Right renal cortex interstitium (tissue), 3 donors: Measurements from ENCODE around the gene CEND1. TPM values are rescaled to one million over a fixed set of nuclear protein-coding genes. Genes with fewer than 3 reads are reported as not detected.
A peak's percentile ranks its signal among the peaks of the same experiment; 100 is the strongest.

Experiments used
- DNase-seq, 3 donors: peaks; one replicate each; pipeline ENCODE4 v3.0.0-alpha.2; 2013; ENCODE audit warnings: low read depth in 3 of 3, low spot score in 2 of 3
- polyA plus RNA-seq, 3 donors: library from polyadenylated mRNA; unstranded; fragments of 120-200 nt; gene quantifications; one replicate each; pipeline ENCODE4 v1.2.1, GENCODE V29; 2013; ENCODE audit not compliant: insufficient read length in 3 of 3

CEND1 gene
- polyA plus RNA-seq, 3 donors = 0.24 to 0.29 (median 0.27) TPM

DNA sequence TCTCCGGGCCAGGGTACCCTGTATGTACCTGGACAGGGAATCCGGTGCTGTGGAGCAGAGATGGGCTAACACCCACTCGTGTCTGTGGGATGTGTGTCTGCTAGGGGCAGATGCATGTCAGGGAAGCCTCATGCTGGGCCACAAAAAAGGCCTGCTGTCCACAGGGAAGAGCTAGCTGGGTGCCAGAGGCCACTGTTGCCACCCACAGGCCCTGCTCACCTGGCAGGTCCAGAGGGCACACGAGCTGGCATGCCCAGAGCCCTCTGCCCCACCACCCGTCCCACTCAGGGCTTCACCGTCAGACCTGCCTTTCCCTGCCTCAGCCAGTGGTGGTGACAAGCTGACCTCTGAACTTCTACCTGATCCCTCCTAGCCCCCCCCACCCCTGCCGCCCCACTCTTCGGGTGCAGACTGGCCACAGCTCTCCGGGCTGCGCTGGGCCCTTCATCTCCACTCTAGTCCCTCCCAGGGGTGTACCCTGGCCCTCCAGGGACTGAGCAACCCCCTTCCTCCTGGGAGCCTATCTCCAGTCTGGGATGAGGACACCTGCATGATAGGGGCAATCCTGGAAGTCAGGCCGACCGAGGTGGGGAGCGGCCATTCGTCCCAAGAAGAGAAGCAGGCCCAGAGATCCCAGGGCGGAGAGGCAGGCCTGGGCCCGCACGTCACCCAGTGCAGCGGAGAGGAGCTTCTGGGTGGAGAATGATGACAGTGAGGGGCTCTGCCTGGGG lies 6.8 kb upstream of the CEND1 start:
- no peak for DNase-seq

DNA sequence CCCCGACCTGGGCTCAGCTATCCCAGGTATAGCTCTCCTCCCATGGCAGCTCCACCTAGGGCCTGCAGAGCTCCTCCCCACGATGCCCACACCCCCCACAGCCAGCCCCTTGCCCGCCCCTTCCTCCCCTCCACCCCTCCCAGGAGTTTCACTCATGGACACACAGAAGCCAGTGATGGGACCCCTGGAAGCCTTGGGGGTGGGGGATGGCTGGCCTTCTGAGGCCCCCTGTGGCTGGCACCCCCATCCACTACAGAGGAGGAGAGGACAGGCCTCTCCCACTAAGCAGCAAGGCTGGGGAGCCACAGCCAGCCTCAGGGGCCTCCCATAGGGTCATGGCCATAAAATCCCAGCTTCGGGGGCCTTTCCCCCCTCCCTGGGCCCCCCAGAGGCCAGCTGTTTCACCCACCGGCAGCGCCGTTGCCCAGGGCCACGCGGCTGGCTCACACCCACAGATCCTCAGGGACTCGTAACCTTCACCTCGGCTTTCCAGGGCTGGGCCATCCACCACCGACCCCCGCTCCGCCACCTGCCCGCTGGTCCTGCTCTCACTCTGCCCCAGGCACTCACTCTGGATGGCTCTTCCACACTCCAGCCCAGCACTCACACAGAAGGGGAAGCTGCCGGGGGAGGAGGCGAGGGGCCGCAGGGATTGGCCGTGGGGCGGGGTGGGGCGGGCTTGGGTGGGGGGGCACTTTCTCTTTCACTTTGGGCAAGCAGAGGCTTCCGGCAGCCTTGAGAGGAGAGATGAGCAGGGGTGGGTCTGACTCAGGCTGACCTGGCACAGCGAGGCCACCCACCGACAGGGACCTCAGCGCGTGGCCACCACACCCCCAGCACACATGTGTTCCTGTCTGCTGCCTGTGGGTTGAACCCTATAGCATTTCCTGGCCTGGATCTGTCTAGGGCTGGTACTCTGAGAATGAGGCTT lies 6.0 kb upstream of the CEND1 start:
- DNase-seq = no peak

DNA sequence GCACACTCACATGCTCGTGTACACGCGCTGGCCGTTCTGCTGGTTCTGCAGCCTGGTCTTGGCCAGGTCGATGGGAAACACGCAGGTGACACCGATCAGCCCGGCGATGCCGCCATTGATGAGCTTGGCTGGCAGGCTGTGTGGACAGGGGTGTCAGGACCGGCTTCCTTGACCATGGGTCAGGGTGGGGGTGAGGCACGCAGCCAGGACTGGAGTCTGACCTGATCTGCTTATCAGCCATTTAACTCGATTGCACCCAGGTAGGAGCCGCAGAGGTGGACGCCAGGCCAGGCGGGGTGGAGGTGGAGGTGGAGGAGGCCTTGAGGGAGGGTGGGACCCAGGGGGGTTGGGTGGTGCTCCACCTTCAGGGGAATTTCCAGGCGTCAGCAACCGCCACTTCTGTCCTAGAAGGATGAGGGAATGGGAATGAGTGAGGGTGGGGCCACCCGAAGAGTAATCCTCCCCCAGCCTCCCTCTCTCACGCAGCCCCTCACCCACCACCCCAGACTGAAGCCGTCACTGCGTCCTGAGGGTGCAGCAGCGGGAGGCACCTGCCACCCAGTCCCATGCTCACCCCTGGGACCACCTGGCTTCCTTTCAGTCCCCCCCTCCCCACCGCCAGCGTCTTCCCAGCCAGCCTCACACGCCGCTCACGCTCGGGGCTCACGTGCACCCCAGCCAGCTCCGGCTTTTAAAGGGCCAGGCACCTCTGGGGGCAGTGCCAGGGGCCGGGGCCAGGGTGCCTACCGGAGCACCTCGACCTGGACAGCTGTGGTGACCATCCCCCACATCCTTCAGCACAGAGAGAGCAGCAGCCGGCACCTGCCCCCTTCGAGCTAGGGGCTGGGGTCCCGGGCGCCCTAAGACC lies 5.1 kb upstream of the CEND1 start:
- DNase-seq = no peak

DNA sequence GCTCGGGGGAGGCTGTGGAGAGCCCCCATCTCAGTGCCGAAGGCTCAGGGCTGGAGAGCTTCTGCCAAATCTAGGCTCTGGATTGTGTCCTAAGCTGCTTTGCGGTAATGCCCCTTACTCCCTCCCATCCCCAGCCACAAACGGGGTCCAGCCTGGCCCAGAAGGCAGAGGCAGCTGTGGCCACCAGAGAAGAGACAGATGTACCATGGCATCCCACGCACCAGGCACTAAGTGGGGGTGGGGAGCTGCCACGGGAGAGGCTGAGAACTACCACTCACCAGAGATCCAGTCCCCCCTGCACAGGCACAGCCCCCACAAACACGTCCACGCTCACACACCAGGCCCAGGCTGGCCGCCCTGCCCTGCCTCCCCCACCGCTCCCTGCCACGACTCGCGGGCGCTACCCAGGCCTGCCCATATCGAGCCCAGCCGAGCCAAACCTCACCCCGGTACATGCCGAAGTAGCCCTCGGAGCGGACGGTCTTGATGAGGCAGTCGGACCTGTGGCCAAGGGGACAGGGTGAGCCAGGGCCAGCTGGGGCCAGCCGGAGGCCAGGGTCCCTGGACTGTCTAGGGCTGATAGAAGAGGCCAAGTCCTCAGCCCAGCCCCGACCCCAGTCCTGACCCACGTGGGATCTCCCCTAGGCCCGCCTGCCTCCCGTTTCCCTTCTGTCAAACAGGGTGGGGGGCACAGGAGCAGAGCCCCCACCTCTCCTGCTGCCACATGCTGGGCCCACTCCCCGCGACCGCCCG lies 4.3 kb upstream of the CEND1 start:
- DNase-seq = no peak

DNA sequence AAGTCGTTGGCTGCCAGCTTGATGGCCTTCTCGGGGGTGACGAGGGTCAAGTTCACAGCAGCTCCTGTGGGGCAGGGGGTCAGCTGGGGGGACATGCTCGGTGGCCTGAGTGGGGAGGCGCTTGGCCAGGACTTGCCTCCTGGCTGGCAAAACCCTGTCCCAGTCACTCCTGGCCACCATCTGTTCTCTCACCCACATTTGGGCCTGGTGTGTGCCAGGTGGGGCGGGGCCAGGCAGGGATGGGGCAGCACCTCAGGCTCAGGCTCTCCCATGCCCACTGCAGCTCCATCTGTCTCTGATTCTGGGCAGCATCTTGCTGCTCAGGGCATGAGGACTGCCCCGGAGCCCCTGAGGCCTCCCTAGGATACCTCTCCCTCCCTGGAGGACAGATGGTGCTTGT lies 3.7 kb upstream of the CEND1 start:
- no peak for DNase-seq

- no peak for DNase-seq
Observed at GRCh38 chr11:792873-793272, 3.0 kb upstream of the CEND1 start.

DNA sequence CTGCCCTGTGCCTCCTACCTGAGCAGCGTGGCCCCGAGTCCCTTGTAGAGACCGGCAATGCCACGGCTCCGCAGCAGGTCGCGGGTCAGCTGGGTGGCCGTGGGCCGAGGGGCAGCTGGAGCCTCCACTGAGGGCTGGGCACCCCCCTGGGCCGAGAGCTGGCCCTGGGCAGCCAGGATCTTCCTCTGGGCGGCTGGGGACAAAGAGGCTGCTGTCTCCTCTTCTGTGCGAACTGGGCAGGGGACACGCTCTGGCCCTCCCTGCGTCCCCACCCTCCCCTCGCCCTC lies 2.6 kb upstream of the CEND1 start:
- no peak for DNase-seq

DNA sequence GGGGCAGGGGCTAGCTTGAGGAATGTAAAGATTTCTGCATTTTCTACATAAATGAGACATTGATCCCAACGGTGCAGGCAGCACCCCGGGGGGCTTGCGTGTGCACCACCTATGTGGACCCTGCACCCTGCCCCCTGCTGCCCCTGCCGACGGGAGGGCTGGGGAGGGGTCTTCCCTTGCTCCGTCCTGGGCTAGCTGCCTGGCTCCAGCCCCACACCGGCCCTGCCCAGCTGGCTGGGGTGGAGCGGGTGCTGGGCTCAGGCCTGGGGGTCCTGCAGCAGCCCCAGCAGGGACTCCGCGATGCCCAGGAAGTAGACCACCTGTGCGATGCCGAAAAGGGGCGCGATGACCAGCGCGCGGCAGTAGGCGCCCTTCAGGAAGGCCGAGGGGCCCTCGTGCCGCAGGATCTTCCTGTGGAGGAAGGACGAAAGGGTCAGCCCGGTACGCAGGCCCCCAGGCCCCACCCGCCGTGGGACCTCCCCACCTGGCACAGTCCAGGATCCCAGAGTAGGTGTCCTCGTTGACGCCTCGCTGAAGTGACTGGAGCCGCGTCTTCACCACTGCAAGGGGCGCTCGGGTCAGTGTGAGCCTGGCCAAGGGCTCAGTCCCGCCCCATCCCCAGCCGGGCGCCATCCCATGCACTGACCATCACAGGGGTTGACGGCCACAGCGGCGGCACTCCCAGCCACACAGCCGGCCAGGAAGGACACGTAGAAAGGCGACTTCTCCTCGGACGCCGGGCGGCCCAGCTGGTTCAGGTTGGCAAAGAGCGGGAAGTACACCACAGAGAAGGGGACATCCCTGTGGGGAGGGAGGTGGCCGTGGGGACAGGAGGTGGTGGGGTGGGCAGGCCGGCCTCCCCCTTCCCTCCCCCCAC lies 2.0 kb upstream of the CEND1 start:
- DNase-seq = no peak

DNA sequence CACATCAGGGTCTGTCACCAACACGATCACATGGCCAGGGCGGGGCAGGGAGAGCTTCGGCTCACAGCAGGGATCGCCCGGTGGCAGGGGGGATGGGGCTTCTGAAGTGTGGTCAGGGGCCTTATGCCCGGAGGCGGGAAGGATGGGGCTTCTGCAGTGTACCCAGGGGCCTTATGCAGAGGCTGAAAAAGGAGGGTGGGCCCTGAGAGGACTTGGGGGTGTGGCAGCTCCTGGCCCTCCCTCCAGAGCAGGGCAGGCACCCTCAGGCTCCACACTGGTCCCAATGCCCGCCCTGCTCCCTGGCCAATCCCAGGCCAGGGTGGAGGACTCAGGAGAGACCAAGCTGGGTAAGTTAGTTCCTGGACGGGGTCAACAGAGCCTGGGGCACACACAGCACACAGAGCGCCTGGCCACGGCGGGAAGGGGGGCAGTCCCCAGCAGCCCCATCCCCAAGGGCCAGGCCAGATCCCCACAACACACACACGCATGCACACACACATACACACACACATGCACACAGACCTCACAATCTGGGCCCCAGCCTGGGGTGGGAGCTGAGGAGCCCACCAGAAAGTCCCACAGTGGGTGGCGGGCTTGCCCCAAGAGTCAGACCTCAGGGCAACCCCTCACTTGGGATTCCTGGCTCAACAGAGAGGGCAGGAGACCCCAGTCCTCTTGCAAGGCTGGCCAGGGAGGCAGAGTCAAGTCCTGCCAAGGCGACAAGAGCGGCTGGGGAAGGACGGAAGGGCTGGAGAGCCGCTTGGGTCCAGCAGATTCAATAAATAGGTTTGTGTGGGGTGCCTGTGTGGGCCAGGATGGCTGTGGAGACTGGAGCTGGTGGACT lies 1.1 kb upstream of the CEND1 start:
- DNase-seq = no peak

DNA sequence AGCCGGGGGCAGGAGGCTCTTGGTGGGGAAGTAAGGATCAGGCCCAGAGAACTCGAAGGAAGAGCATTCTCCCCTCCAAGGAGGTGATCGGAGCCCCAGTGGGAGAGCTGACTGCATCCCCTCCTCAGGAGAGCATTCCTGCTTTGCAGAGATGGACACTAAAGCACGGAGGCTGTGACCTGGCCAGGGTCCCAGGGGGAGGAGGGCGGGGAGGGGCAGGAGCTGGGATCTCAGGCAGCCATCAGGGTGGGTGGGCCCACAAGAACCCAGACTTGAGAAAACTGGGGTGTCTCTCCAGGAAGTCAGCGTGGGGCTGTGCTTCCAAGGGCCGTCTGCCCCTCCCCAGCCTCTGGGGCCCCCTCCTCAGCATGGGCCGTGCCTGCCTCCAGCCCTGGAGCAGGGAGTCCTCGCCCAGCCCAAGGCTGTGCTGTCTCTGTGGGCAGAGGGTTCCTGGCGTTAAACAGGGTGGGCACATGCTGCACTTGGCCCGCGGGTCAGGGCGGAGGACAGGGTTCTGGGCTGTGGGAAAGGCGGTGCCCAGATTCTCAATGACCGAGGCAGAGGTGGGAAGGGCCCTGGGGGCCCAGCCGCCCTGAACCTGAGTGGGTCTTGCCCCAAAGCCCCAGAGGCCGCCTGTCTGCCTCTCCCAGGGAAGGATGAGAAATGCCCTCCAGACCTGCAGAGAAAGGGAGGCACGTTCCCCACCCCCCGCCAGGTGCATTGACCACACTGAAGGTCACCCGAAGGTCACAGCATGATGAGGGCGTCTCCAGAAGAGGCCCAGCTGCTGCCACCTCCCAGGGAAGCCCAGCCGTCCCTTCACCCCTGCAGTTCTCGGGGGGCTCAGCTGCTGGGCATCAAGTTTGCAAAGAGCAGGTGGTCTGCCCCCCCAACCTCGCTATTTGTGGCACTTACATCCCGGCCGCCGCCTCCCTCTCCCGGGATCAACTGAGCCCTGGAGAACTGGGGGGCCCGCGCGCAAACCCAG lies 643 bp downstream of the CEND1 start:
- DNase-seq = no peak

DNA sequence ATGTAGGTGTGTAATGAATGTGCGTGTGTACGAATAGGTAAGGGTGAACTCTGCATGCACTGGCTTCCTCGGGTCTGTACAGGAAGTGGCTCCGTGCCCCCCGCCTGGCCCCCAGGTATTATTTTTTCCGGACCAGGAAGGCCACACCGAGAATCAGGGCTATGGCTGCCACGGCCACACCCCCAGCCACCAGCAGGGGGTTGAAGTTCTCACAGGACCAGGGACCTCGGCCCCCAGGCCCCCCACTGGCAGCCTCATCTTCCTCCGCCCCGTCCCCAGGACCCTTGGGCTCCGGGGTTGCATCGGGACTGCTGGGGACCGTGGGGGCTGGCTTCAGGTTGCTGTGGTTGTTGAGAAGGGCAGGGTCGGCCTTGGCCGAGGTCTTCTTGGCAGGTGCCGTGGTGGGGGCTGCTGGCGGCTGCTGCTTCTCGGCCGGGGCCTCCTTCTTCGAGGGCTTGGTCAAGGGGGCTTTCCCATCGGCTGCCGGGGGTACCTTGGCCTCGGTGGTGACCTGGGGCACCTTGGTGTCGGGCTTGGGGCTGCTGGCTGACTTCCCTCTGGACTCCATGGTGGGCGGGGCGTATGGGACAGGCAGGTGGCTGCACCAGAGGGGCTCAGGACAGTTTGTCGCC lies 1.8 kb downstream of the CEND1 start:
- no peak for DNase-seq

GRCh38 chr11:787084-787675 lies 2.7 kb downstream of the CEND1 start:
- no peak for DNase-seq

- no peak for DNase-seq
Observed at GRCh38 chr11:786235-787083, 3.4 kb downstream of the CEND1 start.

- DNase-seq = peak in 1 of 3 donors; percentile 65
Observed at GRCh38 chr11:783581-784015, 6.3 kb downstream of the CEND1 start.
